Stimulated activated CD4-positive, alpha-beta T cell treated with anti-CD3 and anti-CD28 coated beads, Interleukin-4, amount 100 ng/mL, for 4 hours (primary cell): ENCODE results near the gene DNAH8.
"Not testable (repeated sequence)": the region's sequence is repeated elsewhere in the genome, so short reads cannot be mapped to it uniquely, and the experiment has no call there.

ENCODE experiments used
- DNase-seq, 2 experiments: peaks; one replicate each; pipeline ENCODE4 v3.0.0-alpha.2; 2020

The DNAH8 gene

DNA sequence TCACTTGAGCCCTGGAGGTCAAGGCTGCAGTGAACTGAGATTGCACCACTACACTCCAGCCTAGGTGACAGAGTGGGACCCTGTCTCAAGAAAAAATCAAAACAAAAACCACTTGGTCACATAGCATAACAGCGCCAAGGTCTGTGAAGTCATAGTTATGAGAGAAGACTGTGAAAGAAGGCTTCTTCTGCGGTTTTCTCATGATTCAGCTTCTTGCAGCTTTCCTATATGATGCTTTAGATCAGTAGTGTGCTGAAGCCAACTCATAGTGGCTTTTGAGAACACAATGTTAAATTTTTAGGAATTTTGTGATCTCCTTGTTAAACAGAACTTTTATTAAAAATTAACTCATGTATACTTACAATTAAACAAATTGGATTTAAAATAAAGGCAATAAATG lies 197.3 kb downstream of the DNAH8 start:
- DNase-seq: no peak

DNA sequence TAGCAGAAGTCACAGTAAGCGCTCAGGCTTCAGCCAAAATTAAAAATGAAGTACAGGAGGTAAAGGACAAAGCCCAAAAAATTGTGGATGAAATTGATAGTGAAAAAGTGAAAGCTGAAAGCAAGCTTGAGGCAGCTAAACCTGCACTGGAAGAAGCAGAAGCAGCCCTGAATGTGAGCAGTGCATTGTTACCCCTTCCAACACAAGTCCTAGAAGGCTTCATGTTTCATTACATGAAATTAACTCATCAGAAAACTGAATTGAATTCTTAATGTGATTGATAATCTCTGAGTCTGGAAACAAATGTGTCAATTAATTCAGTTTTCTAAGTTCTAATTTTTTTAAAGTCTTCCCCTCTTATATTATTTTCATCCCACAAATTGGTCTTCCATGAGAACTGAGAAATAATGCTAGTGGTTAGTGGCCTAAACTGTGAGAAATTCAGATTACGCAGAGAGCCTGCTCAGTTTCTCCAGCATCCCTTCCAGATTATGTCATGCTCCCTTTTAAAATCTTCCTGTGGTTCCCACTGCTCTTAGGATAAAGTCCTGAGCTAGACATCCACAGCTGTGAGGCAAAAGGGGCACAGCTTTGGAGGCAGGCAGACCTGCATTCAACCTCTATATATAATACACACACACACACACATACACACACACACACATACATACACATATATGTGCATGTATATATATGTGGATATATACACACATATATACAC lies 200.3 kb downstream of the DNAH8 start:
- DNase-seq: no peak

DNA sequence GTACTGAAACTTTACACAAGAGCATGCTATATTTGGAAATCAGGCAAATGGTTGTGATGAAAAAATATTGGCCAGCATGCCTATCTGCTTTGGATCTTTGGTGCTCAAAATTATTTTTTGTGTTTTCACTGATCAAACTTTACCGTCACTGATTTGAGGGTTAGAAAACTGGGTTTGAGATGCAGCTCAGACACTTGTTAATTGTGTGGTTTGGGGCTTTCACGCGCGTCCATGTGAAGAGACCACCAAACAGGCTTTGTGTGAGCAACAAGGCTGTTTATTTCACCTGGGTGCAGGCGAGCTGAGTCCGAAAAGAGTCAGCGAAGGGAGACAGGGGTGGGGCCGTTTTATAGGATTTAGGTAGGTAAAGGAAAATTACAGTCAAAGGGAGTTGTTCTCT lies 206.4 kb downstream of the DNAH8 start:
- DNase-seq: not testable (repeated sequence)

DNA sequence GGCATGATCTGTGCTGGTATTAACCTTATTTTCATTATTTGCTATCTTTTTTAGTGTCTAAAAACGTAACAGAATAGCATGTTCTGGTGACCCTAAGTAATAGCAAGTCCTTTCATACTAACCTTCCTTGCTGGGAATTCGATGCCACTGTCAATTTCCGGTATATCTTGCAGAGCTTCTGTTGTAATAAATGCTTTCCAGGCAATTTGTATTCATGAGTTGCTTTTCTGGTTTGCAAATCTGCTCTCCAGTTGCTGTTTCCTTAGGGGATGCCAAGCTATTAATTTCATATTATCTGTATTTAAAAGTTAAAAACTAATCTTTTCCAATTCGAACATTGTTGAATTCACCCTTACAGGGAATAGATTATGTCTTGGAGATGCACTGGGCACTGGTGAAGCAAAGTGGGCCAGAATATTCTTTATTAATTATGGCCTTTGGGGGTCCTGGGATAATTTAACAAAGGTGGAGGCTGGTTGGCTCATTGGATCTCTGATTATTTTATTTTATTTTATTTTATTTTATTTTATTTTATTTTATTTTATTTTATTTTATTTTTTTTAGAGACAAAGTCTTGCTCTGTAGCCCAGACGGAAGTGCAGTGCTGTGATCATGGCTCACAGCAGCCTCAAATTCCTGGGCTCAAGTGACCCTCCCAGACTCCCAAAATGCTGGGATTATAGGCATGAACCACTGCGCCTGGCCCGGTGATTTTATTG lies 209.8 kb downstream of the DNAH8 start:
- no peak for DNase-seq

DNA sequence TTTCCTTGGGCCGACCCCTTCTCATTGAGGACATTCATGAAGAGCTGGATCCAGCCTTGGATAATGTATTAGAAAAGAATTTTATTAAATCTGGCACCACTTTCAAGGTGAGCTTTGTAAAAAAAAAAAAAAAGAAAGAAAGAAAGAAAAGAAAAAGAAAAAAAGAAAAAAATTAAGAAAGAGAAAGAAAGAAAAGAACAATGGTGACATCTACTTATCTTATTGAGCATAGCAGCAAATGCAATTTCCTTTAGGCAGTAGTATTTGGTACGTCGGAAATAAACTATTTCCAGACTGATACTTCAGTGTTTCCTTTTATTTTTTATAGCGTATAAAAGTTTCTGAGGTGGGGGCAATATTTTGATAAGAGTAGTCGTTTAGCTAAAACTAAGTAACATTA lies 214.4 kb downstream of the DNAH8 start:
- DNase-seq: no peak

DNA sequence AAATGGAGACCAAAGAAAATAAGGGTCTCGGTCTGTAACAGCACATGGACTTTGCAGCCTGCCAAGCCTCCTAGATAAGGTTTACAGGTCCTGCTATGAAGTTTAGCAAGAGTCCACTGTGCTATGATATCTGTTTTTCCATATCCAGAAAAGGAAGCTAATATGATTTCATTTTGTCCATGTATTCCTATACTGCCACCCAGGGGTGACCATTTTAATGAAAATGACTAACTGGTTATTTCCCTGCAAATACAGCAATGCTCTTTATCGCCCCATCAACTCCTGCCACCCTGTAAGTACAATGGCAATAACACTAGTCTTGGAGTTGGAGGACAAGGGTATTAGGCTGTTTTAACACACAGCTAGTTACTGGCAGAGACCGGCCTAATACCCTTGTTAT lies 218.3 kb downstream of the DNAH8 start:
- DNase-seq: no peak

DNA sequence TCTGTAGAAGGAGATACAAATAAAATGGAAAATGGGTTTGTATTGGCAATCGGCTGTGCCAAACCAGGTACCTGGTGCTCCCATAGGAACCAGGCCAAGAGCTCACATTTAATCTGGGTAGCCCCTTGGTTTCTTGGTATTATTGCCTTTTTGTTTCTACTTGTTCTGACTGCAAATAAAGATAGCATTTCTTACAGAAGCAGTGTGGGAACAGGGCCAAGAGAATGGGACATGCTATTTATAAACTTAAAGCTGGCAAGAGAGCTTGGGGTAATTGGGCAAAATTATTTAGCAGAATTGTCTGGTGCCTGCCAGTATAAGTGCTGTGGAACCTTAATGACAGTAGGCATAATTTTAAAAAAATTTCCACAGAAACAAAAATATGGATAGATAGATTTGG lies 219.9 kb downstream of the DNAH8 start:
- DNase-seq: no peak

DNA sequence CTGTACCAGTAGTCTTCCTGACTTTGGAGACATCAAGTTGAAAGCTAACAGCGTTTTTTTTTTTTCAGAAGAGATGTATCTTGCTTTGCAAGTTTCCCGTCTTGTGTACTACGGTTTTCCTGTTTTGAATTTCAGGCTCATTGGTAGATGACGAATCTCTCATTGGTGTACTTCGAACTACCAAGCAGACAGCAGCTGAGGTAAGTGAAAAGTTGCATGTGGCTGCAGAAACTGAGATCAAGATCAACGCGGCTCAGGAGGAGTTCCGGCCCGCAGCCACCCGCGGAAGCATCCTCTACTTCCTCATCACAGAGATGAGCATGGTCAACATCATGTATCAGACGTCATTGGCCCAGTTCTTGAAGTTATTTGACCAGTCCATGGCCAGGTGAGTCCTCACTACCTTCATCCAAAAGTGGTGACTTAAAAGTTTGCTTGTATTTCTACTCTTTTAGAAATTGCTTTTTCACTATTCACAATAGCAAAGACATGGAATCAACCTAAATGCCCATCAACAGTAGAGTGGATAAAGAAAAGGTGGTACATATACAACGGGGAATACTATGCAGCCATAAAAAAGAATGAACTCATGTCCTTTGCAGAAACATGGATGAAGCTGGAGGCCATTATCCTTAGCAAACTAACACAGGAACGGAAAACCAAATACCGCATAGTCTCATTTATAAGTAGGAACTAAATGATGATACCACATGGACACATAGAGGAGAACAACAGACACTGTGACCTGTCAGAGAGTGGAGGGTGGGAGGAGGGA lies 222.9 kb downstream of the DNAH8 start:
- DNase-seq: no peak

DNA sequence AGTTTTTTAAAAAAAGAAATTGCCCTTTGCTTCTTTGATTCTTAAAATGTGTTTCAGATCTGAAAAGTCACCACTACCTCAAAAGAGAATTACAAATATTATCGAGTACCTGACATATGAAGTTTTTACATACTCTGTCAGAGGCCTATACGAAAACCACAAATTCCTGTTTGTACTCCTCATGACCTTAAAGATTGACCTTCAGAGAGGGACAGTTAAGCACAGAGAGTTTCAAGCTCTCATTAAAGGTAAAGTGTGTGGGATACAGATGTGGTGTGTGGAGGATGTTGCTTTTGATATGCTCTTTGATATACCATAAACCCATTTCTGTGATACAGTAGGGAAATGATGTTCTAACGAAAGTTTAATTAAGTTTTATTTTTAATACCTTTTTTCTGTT lies 223.6 kb downstream of the DNAH8 start:
- no peak for DNase-seq

DNA sequence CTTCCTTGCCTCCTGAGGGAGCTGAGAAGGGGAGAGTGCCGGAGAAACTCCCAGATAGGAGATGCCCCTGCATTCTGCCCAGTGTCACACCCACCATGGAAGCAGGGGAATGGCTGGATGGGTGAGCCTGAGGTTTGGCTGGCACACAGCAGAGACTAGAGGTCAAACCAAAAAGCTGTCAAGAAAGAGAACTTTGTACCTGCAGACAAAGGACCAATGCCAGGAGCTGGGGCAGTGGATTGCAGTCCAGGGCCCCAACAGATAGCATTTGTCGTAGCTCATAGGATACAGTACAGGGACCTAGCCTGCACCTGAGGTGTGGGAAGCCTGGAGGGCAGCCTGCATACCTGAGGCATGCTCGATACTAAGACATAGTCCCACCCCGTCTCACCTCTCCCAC lies 227.3 kb downstream of the DNAH8 start:
- DNase-seq: no peak

DNA sequence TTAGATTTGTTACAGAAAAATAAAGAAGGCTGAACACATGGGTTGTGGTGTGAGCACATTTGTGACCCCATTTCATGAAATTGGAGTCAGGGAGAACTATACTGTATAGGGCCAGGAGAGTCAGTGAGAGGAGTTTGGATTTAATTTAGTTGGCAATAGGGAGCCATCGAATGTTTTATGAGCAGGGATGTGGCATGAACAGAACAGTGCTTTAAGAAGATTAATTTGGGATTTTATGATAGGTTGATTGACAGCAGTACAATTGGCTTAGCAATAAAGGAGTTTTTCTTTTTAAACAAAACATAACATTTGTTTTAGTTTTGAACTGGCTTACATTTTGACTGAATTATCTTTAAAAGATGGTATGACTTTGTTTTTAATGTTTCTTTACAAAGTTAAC lies 227.9 kb downstream of the DNAH8 start:
- no peak for DNase-seq

DNA sequence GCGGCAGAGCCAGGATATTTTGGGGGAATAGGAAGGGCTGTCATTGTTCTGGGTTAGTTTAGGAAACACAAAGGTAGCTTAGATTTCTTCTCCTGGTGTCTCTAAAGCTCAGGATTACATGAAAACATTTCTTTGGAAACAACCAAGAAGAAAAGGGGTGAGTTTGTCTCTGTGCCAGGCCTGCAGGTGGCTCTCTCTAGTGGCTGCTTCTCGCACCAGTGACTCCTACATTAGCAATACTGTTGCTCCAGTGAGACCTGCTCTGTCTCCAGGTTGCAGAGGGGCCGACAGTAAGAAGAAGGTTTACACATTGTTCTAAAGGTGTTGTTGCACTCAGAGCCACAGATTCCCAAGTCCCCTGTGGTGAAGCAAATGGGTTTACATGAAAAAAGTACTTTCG lies 228.9 kb downstream of the DNAH8 start:
- no peak for DNase-seq

DNA sequence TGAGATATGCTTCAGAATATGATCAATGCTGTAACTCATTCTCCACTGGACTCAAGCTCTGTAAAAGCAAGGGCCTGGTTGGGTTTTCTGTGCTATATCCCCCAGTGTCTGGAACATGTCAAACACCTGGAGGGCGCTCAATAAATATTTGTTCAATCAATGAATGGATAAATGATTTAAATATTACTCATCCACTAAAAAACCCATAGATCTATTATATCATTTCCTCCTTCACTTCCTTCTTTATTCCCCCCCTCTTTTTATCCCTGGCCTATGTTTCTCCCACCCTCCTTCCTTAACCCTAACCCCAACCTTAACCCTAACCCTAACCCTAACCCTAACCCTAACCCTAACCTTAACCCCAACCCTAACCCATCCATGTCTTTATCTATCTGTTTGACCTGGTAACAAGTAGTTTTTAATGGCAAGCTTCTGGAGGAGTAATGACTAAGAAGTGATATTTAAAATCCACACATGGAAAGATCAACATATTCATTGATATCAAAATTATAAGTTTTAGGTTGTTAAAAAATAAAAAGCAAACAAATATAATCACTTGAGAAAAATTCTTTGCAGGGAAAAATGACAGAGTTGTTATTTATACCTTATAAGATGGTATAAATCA lies 229.7 kb downstream of the DNAH8 start:
- no peak for DNase-seq

DNA sequence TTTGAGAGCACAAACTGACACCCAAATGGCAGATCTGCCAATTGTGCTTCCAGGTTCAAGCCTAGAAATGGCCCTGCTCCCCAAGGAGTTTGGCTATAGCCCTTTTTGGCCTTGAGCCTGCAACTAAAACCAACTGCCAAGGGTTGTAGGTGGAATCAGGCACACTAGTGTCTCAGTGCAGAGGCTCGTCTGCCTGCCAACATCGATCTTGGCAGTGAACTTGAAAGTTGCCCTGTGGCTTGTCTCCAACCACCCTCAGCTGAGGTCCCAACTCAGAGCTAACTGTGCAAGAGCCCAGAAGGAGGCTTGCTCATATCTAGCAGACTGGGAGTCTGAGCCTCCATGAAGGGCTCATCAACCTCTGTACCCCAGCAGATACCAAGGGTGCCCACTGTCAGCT lies 240.8 kb downstream of the DNAH8 start:
- no peak for DNase-seq

DNA sequence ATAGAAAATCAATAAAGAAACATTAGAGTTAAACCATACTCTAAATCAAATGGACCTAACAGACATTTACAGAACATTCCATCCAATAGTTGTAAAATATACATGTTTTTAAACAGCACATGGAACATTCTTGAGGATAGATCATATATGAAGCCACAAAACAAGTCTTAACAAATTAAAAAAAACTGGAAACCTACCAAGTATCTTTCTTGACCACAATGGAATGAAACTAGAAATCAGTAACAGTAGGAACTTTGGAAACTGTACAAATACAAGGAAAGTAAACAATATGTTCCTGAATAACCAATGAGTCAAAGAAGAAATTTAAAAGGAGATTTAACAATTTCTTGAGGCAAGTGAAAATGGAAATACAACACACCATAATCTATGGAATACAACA lies 242.3 kb downstream of the DNAH8 start:
- no peak for DNase-seq

DNA sequence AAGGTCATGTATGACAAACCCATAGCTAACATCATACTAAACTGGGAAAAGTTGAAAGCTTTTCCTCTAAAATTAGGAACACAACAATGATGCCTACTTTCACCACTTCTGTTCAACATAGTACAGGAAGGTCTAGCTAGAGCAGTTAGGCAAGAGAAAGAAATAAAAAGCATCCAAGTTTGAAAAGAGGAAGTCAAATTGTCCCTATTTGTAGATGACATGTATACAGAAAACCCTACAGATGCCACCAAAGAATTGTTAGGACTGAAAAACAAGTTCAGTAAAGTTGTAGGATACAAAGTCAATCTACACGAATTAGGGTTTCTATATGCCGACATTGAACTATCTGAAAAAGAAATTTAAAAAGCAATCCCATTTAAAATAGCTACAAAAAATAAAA lies 244.0 kb downstream of the DNAH8 start:
- no peak for DNase-seq

DNA sequence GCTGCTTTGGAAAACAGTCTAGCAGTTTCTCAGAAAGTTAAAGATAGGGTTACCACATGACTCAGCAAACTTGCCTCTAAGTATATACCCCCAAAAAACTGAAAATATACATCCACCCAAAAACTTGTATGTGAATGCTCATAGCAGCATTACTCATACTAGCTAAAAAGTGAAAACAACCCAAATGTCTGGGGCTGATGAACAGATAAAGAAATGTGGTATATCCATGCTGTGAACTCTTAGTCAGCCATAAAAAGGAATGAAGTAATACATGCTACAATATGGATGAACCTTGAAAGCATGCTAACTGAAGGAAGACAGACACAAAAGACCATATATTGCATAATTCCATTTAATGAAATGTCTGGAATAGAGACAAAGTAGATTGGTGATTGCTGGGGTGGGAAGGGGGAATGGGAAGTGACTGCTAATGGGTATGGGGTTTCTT lies 253.6 kb downstream of the DNAH8 start:
- DNase-seq: no peak

DNA sequence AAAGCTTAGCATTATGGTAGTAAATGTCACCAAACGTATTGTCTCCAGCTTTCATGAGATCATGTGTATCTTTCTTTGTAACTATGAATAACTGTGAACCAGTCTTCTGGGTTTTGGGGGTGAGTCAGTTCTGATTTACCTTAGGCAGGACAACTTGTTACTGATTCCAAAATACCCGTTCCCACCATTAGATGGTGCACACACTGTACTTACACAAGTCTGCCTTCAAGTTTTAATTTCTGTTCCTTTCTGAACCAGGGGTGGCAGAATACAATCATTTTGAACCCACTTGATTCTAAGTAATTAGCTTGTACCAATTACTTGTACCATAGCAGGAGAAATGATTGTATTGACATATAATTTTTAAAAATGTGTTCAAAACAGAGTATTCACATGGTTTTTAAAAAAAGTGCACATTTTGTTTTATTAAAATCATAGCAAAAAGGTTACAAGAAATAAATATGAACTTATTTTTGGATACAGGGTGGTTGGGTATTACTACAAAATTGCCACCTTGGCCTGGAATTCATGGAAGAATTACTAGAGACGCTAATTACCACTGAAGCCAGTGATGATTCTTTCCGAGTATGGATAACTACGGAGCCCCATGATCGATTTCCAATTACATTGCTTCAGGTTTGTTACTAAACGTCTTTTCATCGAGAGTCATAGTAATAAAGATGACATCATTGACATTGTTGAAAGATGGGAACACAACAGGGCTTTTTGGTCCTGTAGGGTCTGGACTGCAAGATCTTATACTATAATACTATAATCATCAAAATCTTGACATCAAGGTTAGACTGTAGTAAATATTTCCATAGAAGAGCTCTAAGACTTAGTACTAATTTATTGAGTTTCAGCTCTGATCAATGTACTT lies 258.3 kb downstream of the DNAH8 start:
- DNase-seq: no peak

DNA sequence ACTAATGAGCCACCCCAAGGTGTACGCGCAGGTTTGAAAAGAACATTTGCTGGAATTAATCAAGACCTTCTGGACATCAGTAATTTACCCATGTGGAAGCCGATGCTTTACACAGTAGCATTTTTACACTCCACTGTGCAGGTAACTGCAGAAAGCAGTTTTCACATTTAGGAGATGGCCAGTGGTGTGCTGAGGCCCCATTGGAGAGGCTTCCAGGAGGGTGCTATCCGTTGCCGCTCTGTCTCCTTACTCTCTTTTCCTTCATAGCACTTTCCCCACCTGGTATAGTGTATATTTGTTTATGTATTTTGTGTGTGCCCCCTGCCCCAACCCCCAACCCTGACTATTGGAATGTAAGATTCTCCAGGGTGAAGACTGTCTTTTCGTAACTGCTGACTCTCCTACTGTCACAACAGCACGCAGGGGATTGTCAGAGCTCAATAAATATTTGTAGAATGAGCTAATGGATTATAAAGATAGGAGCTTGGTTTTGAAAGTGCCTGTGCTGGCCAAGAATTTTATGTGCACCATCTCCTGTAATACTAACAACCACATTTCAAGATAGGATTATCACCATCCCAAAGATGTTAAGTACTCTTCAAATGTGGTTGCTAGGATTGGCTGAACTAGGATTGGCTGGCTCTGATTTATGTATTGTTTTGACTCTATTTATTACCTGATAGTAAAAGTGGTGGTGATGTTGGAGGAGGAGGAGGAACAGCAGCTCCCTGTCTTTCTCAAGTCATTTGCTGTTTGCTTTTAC lies 259.5 kb downstream of the DNAH8 start:
- DNase-seq: no peak

DNA sequence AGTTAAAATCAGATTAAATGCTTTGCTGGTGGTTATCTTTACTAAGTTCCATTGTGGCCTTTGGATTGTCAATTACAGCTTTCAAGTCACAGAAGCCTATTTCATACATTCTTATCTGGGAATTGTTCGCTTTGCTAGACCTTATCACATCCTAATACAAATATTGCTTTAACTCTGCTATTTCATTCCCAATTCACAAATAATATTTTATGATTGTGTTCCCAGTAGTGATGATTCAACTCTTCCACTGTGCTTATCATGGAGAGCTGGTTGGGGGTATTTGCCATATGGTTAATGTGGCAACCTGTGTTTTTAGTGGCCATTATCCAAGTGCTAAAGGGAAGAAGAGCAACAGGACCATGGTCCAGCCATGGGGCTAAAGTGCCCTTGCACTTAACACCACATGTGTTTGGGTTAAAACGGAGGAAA lies 260.5 kb downstream of the DNAH8 start:
- no peak for DNase-seq

DNA sequence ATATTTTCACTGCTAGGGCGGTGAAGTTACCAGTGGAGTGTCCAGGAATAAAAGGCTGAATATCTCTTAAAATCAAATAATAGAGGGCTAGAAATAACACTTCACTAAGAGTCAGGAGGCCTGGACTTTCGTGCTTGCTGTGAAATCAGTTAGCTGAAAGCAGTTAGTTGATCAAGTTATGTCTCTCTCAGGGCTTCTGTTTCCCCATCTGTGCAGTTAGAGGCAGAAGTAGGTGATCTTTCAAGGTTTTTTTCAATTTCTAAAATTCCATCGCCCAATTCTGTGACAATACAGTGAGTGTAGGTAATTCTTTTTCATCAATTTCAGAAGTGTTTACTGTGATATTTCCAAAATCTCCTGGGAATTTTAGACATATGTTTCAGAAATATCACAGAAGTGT lies 260.9 kb downstream of the DNAH8 start:
- no peak for DNase-seq
